Right lung (tissue), 10 donors: ENCODE results near the gene YARS2. TPM values are rescaled to one million over a fixed set of nuclear protein-coding genes. Genes with fewer than 3 reads are reported as not detected.

ENCODE experiments used
- DNase-seq, 2 donors: peaks; one replicate each; pipeline ENCODE4 v3.0.0-alpha.2; 2013
- long read RNA-seq, 8 donors: transcript quantifications; one replicate each; lab custom pipeline, GENCODE V29; 2026
- polyA plus RNA-seq, 5 donors: library from polyadenylated mRNA; unstranded; fragments of 120-200 nt; gene quantifications; one replicate each; pipeline versions ENCODE4 v1.2.1 to v1.2.3, GENCODE V29; 2013; ENCODE audit warnings: inconsistent platforms in 1 of 5, low replicate concordance in 1 of 5; ENCODE audit not compliant: insufficient read length in 5 of 5, insufficient read depth in 1 of 5

The YARS2 gene
- polyA plus RNA-seq, result 10 to 100 TPM; 25.5 to 31.8 (median 26.4) TPM
- long read RNA-seq, donor 1, transcript YARS2-201 (5 exons, 2,122 nt), result major isoform, 11 of 11 reads
- long read RNA-seq, donor 1, partial matches to known transcripts, result 0 of 11 reads
- long read RNA-seq, donor 1, other reads (novel, unspliced or antisense), result 0 of 11 reads
- long read RNA-seq, donor 2, transcript YARS2-201 (5 exons, 2,122 nt), result major isoform, 7 of 7 reads
- long read RNA-seq, donor 2, partial matches to known transcripts, result 0 of 7 reads
- long read RNA-seq, donor 2, other reads (novel, unspliced or antisense), result 0 of 7 reads
- long read RNA-seq, donor 3, transcript YARS2-201 (5 exons, 2,122 nt), result major isoform, 11 of 11 reads
- long read RNA-seq, donor 3, partial matches to known transcripts, result 0 of 11 reads
- long read RNA-seq, donor 3, other reads (novel, unspliced or antisense), result 0 of 11 reads
- long read RNA-seq, donor 4, transcript YARS2-201 (5 exons, 2,122 nt), result major isoform, 5 of 5 reads
- long read RNA-seq, donor 4, partial matches to known transcripts, result 0 of 5 reads
- long read RNA-seq, donor 4, other reads (novel, unspliced or antisense), result 0 of 5 reads
- long read RNA-seq, donor 5, transcript YARS2-201 (5 exons, 2,122 nt), result major isoform, 10 of 11 reads
- long read RNA-seq, donor 5, partial matches to known transcripts, result 0 of 11 reads
- long read RNA-seq, donor 5, other reads (novel, unspliced or antisense), result 0 of 11 reads
- long read RNA-seq, donor 6, transcript YARS2-201 (5 exons, 2,122 nt), result major isoform, 13 of 13 reads
- long read RNA-seq, donor 6, partial matches to known transcripts, result 0 of 13 reads
- long read RNA-seq, donor 6, other reads (novel, unspliced or antisense), result 0 of 13 reads
- long read RNA-seq, donor 7, transcript YARS2-201 (5 exons, 2,122 nt), result major isoform, 9 of 9 reads
- long read RNA-seq, donor 7, partial matches to known transcripts, result 0 of 9 reads
- long read RNA-seq, donor 7, other reads (novel, unspliced or antisense), result 0 of 9 reads
- long read RNA-seq, donor 8, transcript YARS2-201 (5 exons, 2,122 nt), result major isoform, 6 of 6 reads
- long read RNA-seq, donor 8, partial matches to known transcripts, result 0 of 6 reads
- long read RNA-seq, donor 8, other reads (novel, unspliced or antisense), result 0 of 6 reads

- peak; percentile 92 to 93 for DNase-seq
These were observed at the start of gene YARS2 for GRCh38 chr12:32755654-32756475. TSS of gene YARS2 (minus strand) at chr12:32755897. CDS start at chr12:32755874, 23 bp downstream.

GRCh38 chr12:32804301-32804700 lies 48.6 kb upstream of the YARS2 start:
- no peak for DNase-seq

GRCh38 chr12:32801269-32801980 lies 45.7 kb upstream of the YARS2 start:
- peak in 1 of 2 donors; percentile 67 for DNase-seq

- no peak for DNase-seq
These were observed 38.6 kb upstream of the YARS2 start for GRCh38 chr12:32794281-32794680.

- DNase-seq, result no peak
These were observed 34.2 kb upstream of the YARS2 start for GRCh38 chr12:32789916-32790315.

- no peak for DNase-seq
These were observed 33.7 kb upstream of the YARS2 start for GRCh38 chr12:32789446-32789845.

- no peak for DNase-seq
These were observed 32.7 kb upstream of the YARS2 start for GRCh38 chr12:32788405-32788804.

GRCh38 chr12:32785557-32785956 lies 29.9 kb upstream of the YARS2 start:
- DNase-seq, result no peak

GRCh38 chr12:32783029-32783428 lies 27.3 kb upstream of the YARS2 start:
- no peak for DNase-seq

- no peak for DNase-seq
These were observed 24.4 kb upstream of the YARS2 start for GRCh38 chr12:32780071-32780470.

GRCh38 chr12:32777691-32778175 lies 22.0 kb upstream of the YARS2 start:
- no peak for DNase-seq

- no peak for DNase-seq
These were observed 21.5 kb upstream of the YARS2 start for GRCh38 chr12:32777159-32777558.

- DNase-seq, result no peak
These were observed 20.6 kb upstream of the YARS2 start for GRCh38 chr12:32776258-32776657.

- no peak for DNase-seq
These were observed 18.0 kb upstream of the YARS2 start for GRCh38 chr12:32773691-32774090.

- no peak for DNase-seq
These were observed 14.4 kb upstream of the YARS2 start for GRCh38 chr12:32770141-32770540.

GRCh38 chr12:32768518-32768917 lies 12.8 kb upstream of the YARS2 start:
- DNase-seq, result no peak

GRCh38 chr12:32765906-32766305 lies 10.2 kb upstream of the YARS2 start:
- no peak for DNase-seq

GRCh38 chr12:32761716-32762115 lies 6.0 kb upstream of the YARS2 start:
- no peak for DNase-seq

GRCh38 chr12:32757157-32757556 lies 1.5 kb upstream of the YARS2 start:
- no peak for DNase-seq

- DNase-seq, result peak; percentile 78 to 85
These were observed 874 bp upstream of the YARS2 start for GRCh38 chr12:32756476-32757066.
